AG09319 (cell line): ENCODE results near the gene MS4A14.
"Not testable (repeated sequence)": the region's sequence is repeated elsewhere in the genome, so short reads cannot be mapped to it uniquely, and the experiment has no call there.

Source experiments
- DNase-seq: peaks from one replicate; pipeline ENCODE4 v3.0.0-alpha.2; 2010; ENCODE audit warnings: low read depth; ENCODE audit errors: extremely low read depth
- CTCF ChIP-seq: IDR thresholded peaks from 2 replicates; pipeline ENCODE4 v1.5.1; 2011; ENCODE audit warnings: low read depth, mild to moderate bottlenecking, inconsistent platforms, low read length, moderate library complexity

Gene MS4A14

GRCh38 chr11:60422609-60423008, 26.4 kb downstream of the MS4A14 start:
- DNase-seq, result no peak
- no peak for TF ChIP-seq CTCF

GRCh38 chr11:60428517-60428916, 32.3 kb downstream of the MS4A14 start:
- no peak for DNase-seq
- TF ChIP-seq CTCF, result no peak

GRCh38 chr11:60429272-60429671, 33.0 kb downstream of the MS4A14 start, which contains the start of gene MS4A5:
Gene MS4A5, plus strand, starts transcription at chr11:60429572. Its CDS starts 103 bp downstream, at chr11:60429675.
- no peak for TF ChIP-seq CTCF

GRCh38 chr11:60431251-60431650, 35.0 kb downstream of the MS4A14 start:
- DNase-seq, result no peak
- no peak for TF ChIP-seq CTCF

More at GRCh38 chr11:60429272-60429671, 33.0 kb downstream of the MS4A14 start, which contains the start of gene MS4A5:
- no peak for DNase-seq

GRCh38 chr11:60433401-60433800, 37.1 kb downstream of the MS4A14 start:
- TF ChIP-seq CTCF, result no peak
- no peak for DNase-seq

- no peak for DNase-seq
- no peak for TF ChIP-seq CTCF
Measured at GRCh38 chr11:60447070-60447469, 50.8 kb downstream of the MS4A14 start.

GRCh38 chr11:60447846-60448245, 51.6 kb downstream of the MS4A14 start:
- no peak for DNase-seq
- no peak for TF ChIP-seq CTCF

GRCh38 chr11:60451185-60451584, 54.9 kb downstream of the MS4A14 start:
- not testable (repeated sequence) for DNase-seq
